IMR-90 (cell line): ENCODE data around the gene MOB2.

Experiments used
- BHLHE40 ChIP-seq: fragments of 150-350 bp; IDR thresholded peaks from 2 replicates; pipeline ENCODE4 v1.6.1; 2016; ENCODE audit warnings: mild to moderate bottlenecking, low read depth, low read length
- CEBPB ChIP-seq: IDR thresholded peaks from 2 replicates; pipeline ENCODE4 v1.6.1; 2012; ENCODE audit warnings: low read depth, low read length, improper control_type of control experiment
- CHD1 ChIP-seq: IDR thresholded peaks from 2 replicates; pipeline ENCODE4 v1.6.1; 2012; ENCODE audit warnings: low read depth, low read length, improper control_type of control experiment
- CTCF ChIP-seq: conservative IDR thresholded peaks from 2 replicates; pipeline ENCODE4 v1.5.1; 2012; ENCODE audit warnings: mild to moderate bottlenecking, low read depth, low read length, improper control_type of control experiment
- FOS ChIP-seq: fragments of 150-350 bp; IDR thresholded peaks from 2 replicates; pipeline ENCODE4 v1.6.1; 2016; ENCODE audit warnings: low read depth, low read length
- MXI1 ChIP-seq: IDR thresholded peaks from 2 replicates; pipeline ENCODE4 v1.6.1; 2012; ENCODE audit warnings: low read depth, mild to moderate bottlenecking, low read length, moderate library complexity, borderline replicate concordance
- POLR2A ChIP-seq: IDR thresholded peaks from 2 replicates; pipeline ENCODE4 v1.6.1; 2012; ENCODE audit warnings: mild to moderate bottlenecking, low read depth, low read length
- RFX5 ChIP-seq: IDR thresholded peaks from 2 replicates; pipeline ENCODE4 v1.8.0; 2012; ENCODE audit warnings: low read depth, mild to moderate bottlenecking, low read length, moderate library complexity
- SMC3 ChIP-seq: fragments of 150-350 bp; IDR thresholded peaks from 2 replicates; pipeline ENCODE4 v1.6.1; 2016; ENCODE audit warnings: low read depth, mild to moderate bottlenecking, antibody characterized with exemption, low read length, moderate library complexity

GRCh38 chr11:1450949-1451710, 35.4 kb downstream of the MOB2 start:
- no peak for TF ChIP-seq CTCF
- TF ChIP-seq BHLHE40 = no peak
- TF ChIP-seq SMC3 = no peak
- no peak for TF ChIP-seq POLR2A
- no peak for TF ChIP-seq CHD1
- no peak for TF ChIP-seq CEBPB
- no peak for TF ChIP-seq FOS
- TF ChIP-seq MXI1 = no peak
- TF ChIP-seq RFX5 = no peak
